ENCODE measurements around the gene CMIP. TPM values are rescaled to one million over a fixed set of nuclear protein-coding genes. Genes with fewer than 3 reads are reported as not detected.
A peak's percentile ranks its signal among the peaks of the same experiment; 100 is the strongest.

The CMIP gene
- total RNA-seq, 3 donors from 2014 or later = 14.9 to 23.9 (median 17.6) TPM

GRCh38 chr16:81719993-81720392, 275.4 kb downstream of the CMIP start:
- no peak for TF ChIP-seq POLR2A (IDR thresholded peaks at IDR 0.05)
- TF ChIP-seq CTCF (IDR thresholded peaks at IDR 0.05) = no peak
- no peak for TF ChIP-seq POLR2AphosphoS5 (IDR thresholded peaks at IDR 0.05)
- DNase-seq (ENCODE audit: low spot score in 2 of 2) = no peak
- intact Hi-C loops (cut with DNase I; ENCODE audit: low total_unique reads) = no loop called here

GRCh38 chr16:81720973-81721906, 276.6 kb downstream of the CMIP start:
- Histone ChIP-seq H3K4me1 (no peaks in the 10 kb centered on the region), H3K27me3 (no peaks in the 10 kb centered on the region), H3K36me3 (no peaks in the 10 kb centered on the region), H3K27ac (no peak overlapping the region), H3K4me3 (no peak overlapping the region), H3K9me3 (no peaks in the 10 kb centered on the region)
- intact Hi-C loops (cut with DNase I; ENCODE audit: low total_unique reads) = no loop called here
- TF ChIP-seq POLR2A (IDR thresholded peaks at IDR 0.05) = no peak
- DNase-seq (ENCODE audit: low spot score in 2 of 2) = no peak

More at GRCh38 chr16:81719993-81720392, 275.4 kb downstream of the CMIP start:
- H3K9me3 ChIP-seq = no peaks in the 10 kb centered on the region
- no peaks in the 10 kb centered on the region for H3K4me1 ChIP-seq
- no peak overlapping the region for H3K27ac ChIP-seq
- no peaks in the 10 kb centered on the region for H3K27me3 ChIP-seq
- H3K4me3 ChIP-seq = no peak overlapping the region
- no peaks in the 10 kb centered on the region for H3K36me3 ChIP-seq

- TF ChIP-seq CTCF (IDR thresholded peaks at IDR 0.05) = peak; percentile 61 to 86 (median 80)
- no peak for TF ChIP-seq POLR2AphosphoS5 (IDR thresholded peaks at IDR 0.05)
- TF ChIP-seq POLR2A (IDR thresholded peaks at IDR 0.05) = no peak
- H3K27ac ChIP-seq = no peak overlapping the region
- DNase-seq (ENCODE audit: low spot score in 2 of 2) = no peak
- H3K4me1 ChIP-seq = no peaks in the 10 kb centered on the region
- H3K36me3 ChIP-seq = no peaks in the 10 kb centered on the region
- no peaks in the 10 kb centered on the region for H3K27me3 ChIP-seq
- no peak overlapping the region for H3K4me3 ChIP-seq
- intact Hi-C loops (cut with DNase I; ENCODE audit: low total_unique reads) = no loop called here
- no peaks in the 10 kb centered on the region for H3K9me3 ChIP-seq
These were observed 278.6 kb downstream of the CMIP start for GRCh38 chr16:81723098-81723723.

GRCh38 chr16:81728435-81728834, 283.8 kb downstream of the CMIP start:
- Histone ChIP-seq H3K9me3 (no peaks in the 10 kb centered on the region), H3K27me3 (no peaks in the 10 kb centered on the region), H3K36me3 (no peaks in the 10 kb centered on the region), H3K4me3 (no peak overlapping the region), H3K4me1 (peaks cover 0 to 7% of the 10 kb centered on the region in 2 donors), H3K27ac (no peak overlapping the region)
- TF ChIP-seq POLR2AphosphoS5 (IDR thresholded peaks at IDR 0.05) (no peak), POLR2A (IDR thresholded peaks at IDR 0.05) (no peak), CTCF (IDR thresholded peaks at IDR 0.05) (no peak)
- no peak for DNase-seq (ENCODE audit: low spot score in 2 of 2)
- intact Hi-C loops (cut with DNase I; ENCODE audit: low total_unique reads) = no loop called here

- Histone ChIP-seq H3K4me3 (no peak overlapping the region), H3K9me3 (no peaks in the 10 kb centered on the region), H3K27ac (no peak overlapping the region), H3K27me3 (no peaks in the 10 kb centered on the region), H3K36me3 (no peaks in the 10 kb centered on the region), H3K4me1 (peaks cover 0 to 7% of the 10 kb centered on the region in 2 donors)
- TF ChIP-seq POLR2A (IDR thresholded peaks at IDR 0.05) = no peak
- no peak for TF ChIP-seq CTCF (IDR thresholded peaks at IDR 0.05)
- no peak for TF ChIP-seq POLR2AphosphoS5 (IDR thresholded peaks at IDR 0.05)
- intact Hi-C loops (cut with DNase I; ENCODE audit: low total_unique reads) = no loop called here
- no peak for DNase-seq (ENCODE audit: low spot score in 2 of 2)
These were observed 284.8 kb downstream of the CMIP start for GRCh38 chr16:81729451-81729850.
